GM18951 (cell line): ENCODE results near the gene ABCC6.

Experiments used
- POLR2A ChIP-seq: IDR thresholded peaks from 4 replicates; pipeline ENCODE4 v1.6.1; 2011; ENCODE audit warnings: mild to moderate bottlenecking; ENCODE audit not compliant: insufficient read length, insufficient read depth; ENCODE audit errors: extremely low read depth
- in situ Hi-C: fragments of 300-500 bp; cut with MboI; formaldehyde crosslinking; loops from one replicate; pipeline ENCODE4 v1.12.0; 2022; ENCODE audit warnings: low sequenced_read_pairs, mixed read lengths, inconsistent platforms; ENCODE audit not compliant: unreplicated experiment

Gene ABCC6

GRCh38 chr16:16147316-16147999 lies 75.8 kb downstream of the ABCC6 start:
- in situ Hi-C loops: no loop called here

GRCh38 chr16:16146380-16147315 lies 76.6 kb downstream of the ABCC6 start:
- in situ Hi-C loops: no loop called here
- no peak for TF ChIP-seq POLR2A

More at GRCh38 chr16:16147316-16147999, 75.8 kb downstream of the ABCC6 start:
- no peak for TF ChIP-seq POLR2A

DNA sequence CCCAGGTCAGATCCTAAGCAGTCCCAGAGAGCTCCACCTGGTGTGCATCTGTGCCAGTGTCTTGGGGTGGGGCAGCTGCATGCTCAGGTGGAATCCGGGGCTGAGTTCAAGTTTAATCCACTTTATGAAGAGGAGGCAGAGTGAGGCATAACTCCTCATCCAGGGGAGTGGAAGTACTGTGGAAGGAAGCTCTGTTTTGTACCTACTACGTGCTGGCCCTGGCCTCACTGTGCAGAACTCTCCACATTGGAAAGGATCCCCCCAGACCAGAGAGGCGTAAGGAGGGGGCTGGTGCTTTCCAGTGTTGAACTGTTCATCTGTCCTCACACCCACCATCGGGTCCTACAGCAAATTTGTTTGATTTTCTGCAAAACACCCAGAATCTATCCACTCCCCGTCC lies 78.0 kb downstream of the ABCC6 start:
- no peak for TF ChIP-seq POLR2A
- in situ Hi-C loops: no loop called here

- in situ Hi-C loops: no loop called here
- no peak for TF ChIP-seq POLR2A
These were observed 78.9 kb downstream of the ABCC6 start for GRCh38 chr16:16144416-16144815.

DNA sequence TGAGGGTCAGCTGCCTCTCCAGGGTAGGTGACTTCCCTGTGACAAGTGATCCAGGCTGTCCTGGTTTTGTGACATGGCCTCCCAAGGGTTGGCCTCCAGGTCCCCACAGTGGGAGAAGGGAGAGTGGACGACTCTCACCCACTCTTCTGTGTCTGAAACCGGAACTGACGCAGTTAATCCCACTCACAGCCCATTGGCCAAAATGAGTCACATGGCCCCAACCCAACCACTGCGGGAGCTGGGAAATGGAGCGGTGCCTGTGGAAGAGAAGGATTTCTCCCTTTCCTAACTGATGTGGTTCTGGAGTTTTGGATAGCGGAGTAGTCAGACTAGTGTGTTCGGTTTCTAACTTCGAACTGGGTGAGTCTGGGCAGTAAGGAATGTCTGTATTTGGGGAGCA lies 79.4 kb downstream of the ABCC6 start:
- in situ Hi-C loops: no loop called here
- no peak for TF ChIP-seq POLR2A

DNA sequence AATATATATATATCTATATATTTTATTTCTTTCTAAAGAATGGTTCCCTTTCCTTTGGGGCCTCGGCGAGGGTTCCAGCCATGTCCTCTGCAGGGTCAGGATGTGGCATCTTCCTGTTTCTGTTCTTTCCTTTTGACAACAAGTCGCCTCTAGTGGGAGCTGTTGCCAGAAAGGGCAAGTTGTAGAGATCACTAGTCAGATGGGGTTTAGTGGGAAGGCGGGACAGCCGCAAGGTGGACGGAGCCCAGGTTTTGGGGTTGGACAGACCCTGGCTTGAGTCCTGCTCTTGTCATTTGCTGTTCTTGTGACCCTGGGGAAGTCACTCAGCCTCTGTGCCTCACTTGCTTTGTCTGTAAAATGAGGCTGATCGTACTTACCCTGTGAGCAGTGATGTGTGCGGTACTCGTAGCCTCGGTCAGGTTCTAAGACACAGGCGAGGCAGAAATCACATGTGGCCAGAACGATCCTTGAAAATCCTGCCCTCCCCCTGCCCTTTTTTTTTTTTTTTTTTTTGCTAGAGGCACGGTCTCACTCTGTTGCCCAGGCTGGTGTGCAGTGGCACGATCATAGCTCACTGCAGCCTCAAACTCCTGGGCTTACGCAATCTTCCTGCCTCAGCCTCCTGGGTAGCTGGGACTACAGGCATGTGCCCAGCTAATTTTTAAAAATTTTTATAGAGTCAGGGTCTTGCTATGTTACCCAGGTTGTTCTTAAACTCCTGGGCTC lies 80.1 kb downstream of the ABCC6 start:
- in situ Hi-C loops: no loop called here
- no peak for TF ChIP-seq POLR2A

DNA sequence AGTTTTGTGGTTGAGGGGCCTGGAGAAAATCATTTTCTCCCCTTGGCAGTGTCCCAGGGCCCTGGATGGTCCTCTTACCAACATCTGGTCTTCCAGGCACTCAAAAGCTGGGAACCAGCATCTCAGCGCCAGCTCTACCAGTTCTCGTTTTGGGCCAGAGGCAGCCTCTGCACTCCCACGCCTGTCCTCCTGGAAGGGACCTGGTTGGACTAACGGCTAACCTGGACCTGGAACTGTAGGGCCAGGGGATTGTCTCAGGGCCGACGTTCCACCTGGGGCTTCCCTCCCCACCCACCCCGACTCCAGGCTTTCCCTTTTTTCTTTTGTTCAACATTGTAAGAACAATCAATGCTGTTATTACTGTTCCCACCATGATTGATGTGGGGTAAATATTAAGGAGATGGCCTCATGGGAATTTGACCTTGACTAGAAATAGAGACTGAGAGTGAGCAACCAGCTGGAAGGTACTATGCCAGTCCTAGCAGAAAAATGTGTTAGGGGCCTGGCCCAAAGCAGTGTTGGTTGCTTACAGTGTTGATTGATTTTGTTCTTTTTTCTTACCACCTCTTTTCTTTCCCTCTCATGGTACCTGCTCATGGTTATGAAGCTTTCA lies 81.4 kb downstream of the ABCC6 start:
- in situ Hi-C loops: no loop called here
- TF ChIP-seq POLR2A: no peak

GRCh38 chr16:16141141-16141540 lies 82.2 kb downstream of the ABCC6 start:
- no peak for TF ChIP-seq POLR2A
- in situ Hi-C loops: no loop called here

- in situ Hi-C loops: no loop called here
These were observed 82.8 kb downstream of the ABCC6 start for GRCh38 chr16:16140537-16140936.

GRCh38 chr16:16139806-16140205 lies 83.5 kb downstream of the ABCC6 start:
- TF ChIP-seq POLR2A: no peak
- in situ Hi-C loops: no loop called here

More at GRCh38 chr16:16140537-16140936, 82.8 kb downstream of the ABCC6 start:
- TF ChIP-seq POLR2A: no peak

- TF ChIP-seq POLR2A: no peak
- in situ Hi-C loops: no loop called here
These were observed 84.2 kb downstream of the ABCC6 start for GRCh38 chr16:16139061-16139460.

GRCh38 chr16:16138034-16138635 lies 85.2 kb downstream of the ABCC6 start:
- no peak for TF ChIP-seq POLR2A

More at GRCh38 chr16:16138034-16138635, 85.2 kb downstream of the ABCC6 start:
- in situ Hi-C loops: no loop called here
